CD14-positive monocyte (primary cell): ENCODE data around the gene OR2F1. TPM values are rescaled to one million over a fixed set of nuclear protein-coding genes. Genes with fewer than 3 reads are reported as not detected.

Experiments
- DNase-seq, 3 donors: peaks; one replicate each; pipeline ENCODE4 v3.0.0-alpha.2; 2011 to 2022
- H2AFZ ChIP-seq: 2 replicates; pipeline ENCODE4 v1.6.0; 2012; ENCODE audit warnings: mild to moderate bottlenecking, low read depth, low read length, inconsistent platforms; ENCODE audit not compliant: insufficient read depth, poor library complexity, severe bottlenecking
- H3K27ac ChIP-seq, 2 donors: 1 replicate in 1 of 2; 2 replicates in 1 of 2; pipeline ENCODE4 v1.5.1; 2012 to 2013; ENCODE audit warnings: low read length in 2 of 2, control low read depth in 1 of 2, inconsistent platforms in 1 of 2, low read depth in 1 of 2, mild to moderate bottlenecking in 1 of 2
- H3K27me3 ChIP-seq, 2 donors: one replicate each; pipeline versions ENCODE4 v1.6.0 to v1.6.1; 2011 to 2013; ENCODE audit warnings: low read length in 2 of 2; ENCODE audit not compliant: control insufficient read depth in 2 of 2, insufficient read depth in 2 of 2
- H3K36me3 ChIP-seq, 2 donors: replicated peaks in 1 of 2; 1 replicate in 1 of 2; 2 replicates in 1 of 2; pipeline versions ENCODE4 v1.5.1 to v1.6.1; 2012 to 2013; ENCODE audit warnings: low read length in 2 of 2, control low read depth in 1 of 2, inconsistent platforms in 1 of 2, mild to moderate bottlenecking in 1 of 2; ENCODE audit not compliant: insufficient read depth in 2 of 2, control insufficient read depth in 1 of 2
- H3K4me1 ChIP-seq, 2 donors: 1 replicate in 1 of 2; 2 replicates in 1 of 2; pipeline versions ENCODE4 v1.5.1 to v1.6.1; 2012 to 2013; ENCODE audit warnings: low read length in 2 of 2, control low read depth in 1 of 2, inconsistent platforms in 1 of 2, mild to moderate bottlenecking in 1 of 2, moderate library complexity in 1 of 2; ENCODE audit not compliant: insufficient read depth in 2 of 2, control insufficient read depth in 1 of 2
- H3K4me2 ChIP-seq: replicated peaks from 2 replicates; pipeline ENCODE3; 2012; ENCODE audit warnings: low read length, moderate library complexity, mild to moderate bottlenecking; ENCODE audit not compliant: poor library complexity, severe bottlenecking; ENCODE audit errors: extremely low read depth
- H3K4me3 ChIP-seq, 3 experiments: fragments of 200-600 bp in 1 of 3; sonication (generic) in 1 of 3; replicated peaks in 1 of 3; 1 replicate in 2 of 3; 2 replicates in 1 of 3; pipeline ENCODE4 v1.5.1; 2011 to 2013; ENCODE audit warnings: low read length in 3 of 3, mild to moderate bottlenecking in 3 of 3, control low read depth in 2 of 3, low read depth in 2 of 3, inconsistent platforms in 1 of 3, moderate library complexity in 1 of 3
- H3K79me2 ChIP-seq: 2 replicates; pipeline ENCODE4 v1.6.0; 2012; ENCODE audit warnings: mild to moderate bottlenecking, control low read depth, inconsistent platforms, low read length, moderate library complexity; ENCODE audit not compliant: insufficient read depth
- H3K9ac ChIP-seq: 2 replicates; pipeline ENCODE4 v1.6.0; 2017; ENCODE audit warnings: low read length, mild to moderate bottlenecking; ENCODE audit not compliant: insufficient read depth, poor library complexity, severe bottlenecking
- H3K9me3 ChIP-seq, 2 donors: replicated peaks in 1 of 2; 1 replicate in 1 of 2; 2 replicates in 1 of 2; pipeline versions ENCODE4 v1.5.1 to v1.6.1; 2012 to 2013; ENCODE audit warnings: low read length in 2 of 2, control low read depth in 1 of 2; ENCODE audit not compliant: control insufficient read depth in 1 of 2, insufficient read depth in 1 of 2
- H4K20me1 ChIP-seq: 2 replicates; pipeline ENCODE4 v1.6.0; 2012; ENCODE audit warnings: mild to moderate bottlenecking, low read length, control low read depth, moderate library complexity; ENCODE audit not compliant: insufficient read depth
- H3K27ac Mint-ChIP-seq, 7 donors: one replicate each; pipeline ENCODE4 v1.8.0; 2020; ENCODE audit warnings: mild to moderate bottlenecking in 7 of 7, mixed read lengths in 7 of 7, moderate library complexity in 6 of 7, inconsistent platforms in 2 of 7
- H3K27me3 Mint-ChIP-seq, 3 donors: one replicate each; pipeline ENCODE4 v1.8.0; 2021 to 2022; ENCODE audit warnings: low read depth in 3 of 3, mild to moderate bottlenecking in 3 of 3, mixed read lengths in 3 of 3, moderate library complexity in 3 of 3, inconsistent platforms in 1 of 3
- H3K36me3 Mint-ChIP-seq, 2 donors: one replicate each; pipeline ENCODE4 v1.8.0; 2020; ENCODE audit warnings: mixed read lengths in 2 of 2, inconsistent platforms in 1 of 2, mild to moderate bottlenecking in 1 of 2
- H3K4me1 Mint-ChIP-seq: one replicate; pipeline ENCODE4 v1.8.0; 2020; ENCODE audit warnings: mild to moderate bottlenecking, mixed read lengths
- H3K4me3 Mint-ChIP-seq, 2 donors: one replicate each; pipeline ENCODE4 v1.8.0; 2020; ENCODE audit warnings: mild to moderate bottlenecking in 2 of 2, mixed read lengths in 2 of 2, moderate library complexity in 1 of 2
- H3K9me3 Mint-ChIP-seq, 7 donors: one replicate each; pipeline ENCODE4 v1.8.0; 2020 to 2022; ENCODE audit warnings: mixed read lengths in 7 of 7, mild to moderate bottlenecking in 6 of 7, moderate library complexity in 6 of 7, inconsistent platforms in 2 of 7
- CTCF ChIP-seq: fragments of 200-600 bp; IDR thresholded peaks from one replicate; pipeline ENCODE4 v1.8.0; 2022; ENCODE audit warnings: antibody characterized with exemption, mild to moderate bottlenecking
- WGBS: methylation state at CpG from one replicate; pipeline ENCODE4 v1.1.5; 2013; ENCODE audit warnings: missing lambda C conversion rate; ENCODE audit not compliant: insufficient coverage; 5-methylcytosine and 5-hydroxymethylcytosine counted together
- intact Hi-C, 2 donors: fragments of 100-400 bp; cut with micrococcal nuclease; formaldehyde crosslinking; loops; one replicate each; pipeline versions ENCODE4 v1.15.0 to v1.15.1; 2023
- polyA plus RNA-seq, 3 donors: library from polyadenylated mRNA; depleted of rRNA in 1 of 3; unstranded in 2 of 3; stranded (reverse) in 1 of 3; fragments of 300-500 nt in 2 of 3; fragments of >200 nt in 1 of 3; fragmentation: Illumina TruSeq in 2 of 3; gene quantifications; 1 replicate in 2 of 3; 2 replicates in 1 of 3; pipeline ENCODE4 v1.2.3, GENCODE V29; 2012 to 2021

OR2F1 gene
- polyA plus RNA-seq, 3 donors, result not detected

DNA sequence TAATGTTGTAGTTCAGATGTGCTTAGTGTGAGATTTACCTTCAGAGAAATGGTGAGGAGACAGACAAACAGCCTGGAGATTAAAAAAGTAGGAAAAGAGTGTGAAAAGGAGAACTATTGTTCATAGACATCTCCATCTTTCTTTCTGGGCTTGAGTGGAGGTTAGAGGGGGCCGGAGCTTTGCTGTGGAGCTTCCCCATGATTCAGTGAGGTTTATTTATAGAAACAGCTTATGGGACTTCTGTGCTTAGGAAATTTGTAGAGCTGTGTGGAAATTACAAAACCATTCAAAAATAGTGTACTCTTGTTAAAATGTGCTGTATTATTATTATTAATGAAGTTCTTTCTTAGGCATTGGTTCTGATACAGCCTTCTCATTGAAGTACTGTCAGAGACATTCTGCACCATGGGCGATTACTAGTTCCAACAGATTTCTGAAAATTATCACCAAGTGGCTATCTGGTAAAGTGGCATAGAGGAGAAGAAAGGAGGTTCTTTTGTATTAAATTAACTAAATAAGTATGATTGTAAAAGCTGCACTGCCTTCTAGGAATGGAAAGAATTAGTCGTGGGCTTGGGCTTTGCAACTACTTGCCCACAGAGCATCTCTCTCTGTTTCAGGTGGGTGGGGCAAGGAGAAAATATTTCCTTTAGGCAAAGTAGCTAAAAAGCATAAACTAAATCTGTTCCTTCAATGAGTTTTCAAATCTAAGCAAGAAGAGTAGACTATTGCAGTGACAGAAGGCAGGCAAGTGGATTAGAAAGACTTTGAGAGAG is 44.0 kb upstream of the OR2F1 start:
- no peaks in the 10 kb centered on the region for H3K4me1 ChIP-seq
- Mint-ChIP-seq H3K4me1 (no peaks in the 10 kb centered on the region), H3K9me3 (no peaks in the 10 kb centered on the region), H3K36me3 (no peaks in the 10 kb centered on the region), H3K27ac (no peak overlapping the region), H3K27me3 (peaks cover 2 to 3% (median 2%) of the 10 kb centered on the region in 3 donors), H3K4me3 (no peak overlapping the region)
- no peaks in the 10 kb centered on the region for H3K27me3 ChIP-seq
- no peaks in the 10 kb centered on the region for H3K36me3 ChIP-seq
- no peak overlapping the region for H3K27ac ChIP-seq
- no peak overlapping the region for H3K4me2 ChIP-seq
- H3K9ac ChIP-seq, result no peak overlapping the region
- H3K79me2 ChIP-seq, result no peaks in the 10 kb centered on the region
- H3K9me3 ChIP-seq, result no peaks in the 10 kb centered on the region
- no peak overlapping the region for H3K4me3 ChIP-seq
- no peak for TF ChIP-seq CTCF
- no peaks in the 10 kb centered on the region for H4K20me1 ChIP-seq
- DNase-seq, result no peak
- intact Hi-C loops, result no loop called here
- WGBS, result no CpG with 5 or more reads among the region's 3 CpGs
- H2AFZ ChIP-seq, result no peak overlapping the region

DNA sequence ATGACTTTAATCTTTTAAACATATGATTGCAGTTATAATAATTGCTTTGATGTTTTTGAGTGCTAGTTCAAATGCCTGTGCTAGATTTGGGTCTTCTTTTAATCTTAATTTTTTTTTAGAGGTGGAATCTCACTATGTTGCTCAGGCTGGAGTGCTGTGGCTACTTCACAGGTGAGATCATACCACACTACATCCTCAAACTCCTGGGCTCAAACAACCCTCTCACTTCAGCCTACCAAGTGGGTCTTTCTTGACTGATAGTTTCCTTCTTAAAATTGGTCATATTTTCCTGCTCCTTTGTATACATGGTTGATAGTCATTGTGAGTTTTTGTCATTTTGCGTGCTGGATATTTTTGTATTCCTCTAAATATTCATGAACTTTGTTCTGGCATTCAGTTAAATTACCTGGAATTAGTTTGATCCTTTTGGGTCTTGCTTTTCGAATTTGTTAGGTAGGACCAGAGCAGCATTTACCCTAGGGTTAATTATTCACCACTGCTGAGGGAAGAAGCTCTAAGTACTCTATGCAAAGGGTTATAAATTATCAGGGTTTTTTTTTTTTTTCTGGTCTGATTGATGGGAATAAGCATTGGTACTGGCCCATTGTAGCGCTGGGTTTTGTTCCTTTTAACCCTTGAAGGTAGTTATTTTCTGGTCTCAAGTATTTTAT is 40.6 kb upstream of the OR2F1 start:
- TF ChIP-seq CTCF, result no peak
- Mint-ChIP-seq H3K36me3 (no peaks in the 10 kb centered on the region), H3K4me3 (no peak overlapping the region), H3K27ac (no peak overlapping the region), H3K9me3 (peaks cover 0 to 3% (median 0%) of the 10 kb centered on the region in 7 donors), H3K27me3 (peaks cover 0 to 3% (median 2%) of the 10 kb centered on the region in 3 donors), H3K4me1 (no peaks in the 10 kb centered on the region)
- H3K4me1 ChIP-seq, result no peaks in the 10 kb centered on the region
- no peaks in the 10 kb centered on the region for H3K27me3 ChIP-seq
- WGBS, result no CpG with 5 or more reads among the region's 3 CpGs
- H3K9me3 ChIP-seq, result no peaks in the 10 kb centered on the region
- no peak overlapping the region for H3K9ac ChIP-seq
- H3K4me2 ChIP-seq, result no peak overlapping the region
- H3K79me2 ChIP-seq, result no peaks in the 10 kb centered on the region
- no peak overlapping the region for H3K27ac ChIP-seq
- H4K20me1 ChIP-seq, result no peaks in the 10 kb centered on the region
- no peak for DNase-seq
- intact Hi-C loops, result no loop called here
- no peak overlapping the region for H2AFZ ChIP-seq
- no peak overlapping the region for H3K4me3 ChIP-seq
- H3K36me3 ChIP-seq, result no peaks in the 10 kb centered on the region
